Upper lobe of left lung (tissue), 6 donors: ENCODE results near the gene SORBS1. TPM values are rescaled to one million over a fixed set of nuclear protein-coding genes. Genes with fewer than 3 reads are reported as not detected.
A peak's percentile ranks its signal among the peaks of the same experiment; 100 is the strongest.

Experiments
- ATAC-seq, 2 donors: fragments of 200-7000 bp; cut with Tn5 transposase; one replicate each; pipeline ENCODE4 v1.9.1; 2022; ENCODE audit warnings: mild to moderate bottlenecking in 2 of 2, moderate library complexity in 2 of 2; ENCODE audit not compliant: low FRiP score in 2 of 2
- DNase-seq, 2 donors: peaks; one replicate each; pipeline ENCODE4 v3.0.0-alpha.2; 2019 to 2020
- H3K27ac ChIP-seq, 4 donors: fragments of 200-600 bp; sonication (generic); one replicate each; pipeline ENCODE4 v1.5.1; 2016 to 2019
- H3K27me3 ChIP-seq, 4 donors: fragments of 200-600 bp; sonication (generic); one replicate each; pipeline ENCODE4 v1.5.1; 2017 to 2019
- H3K36me3 ChIP-seq, 4 donors: fragments of 200-600 bp; sonication (generic); one replicate each; pipeline ENCODE4 v1.5.1; 2016 to 2019
- H3K4me1 ChIP-seq, 4 donors: fragments of 200-600 bp; sonication (generic); one replicate each; pipeline ENCODE4 v1.5.1; 2018 to 2019
- H3K4me3 ChIP-seq, 4 donors: fragments of 200-600 bp; sonication (generic); one replicate each; pipeline ENCODE4 v1.5.1; 2017 to 2019; ENCODE audit warnings: mild to moderate bottlenecking in 2 of 4, moderate library complexity in 1 of 4
- H3K9me3 ChIP-seq, 4 donors: fragments of 200-600 bp; sonication (generic); one replicate each; pipeline ENCODE4 v1.5.1; 2018 to 2019
- CTCF ChIP-seq, 6 experiments: fragments of 450-650 bp in 4 of 6; fragments of 200-600 bp in 2 of 6; sonication (generic) in 2 of 6; IDR thresholded peaks; one replicate each; pipeline ENCODE4 v1.5.1; 2016 to 2019; ENCODE audit warnings: antibody characterized with exemption in 6 of 6
- EP300 ChIP-seq, 4 donors: sonication (generic); formaldehyde crosslinking; IDR thresholded peaks; one replicate each; pipeline ENCODE4 v1.5.1; 2017; ENCODE audit warnings: antibody characterized with exemption in 4 of 4, control low read depth in 2 of 4
- POLR2A ChIP-seq, 4 donors: fragments of 450-650 bp; IDR thresholded peaks; one replicate each; pipeline ENCODE4 v1.5.1; 2016 to 2017; ENCODE audit warnings: antibody characterized with exemption in 4 of 4, mild to moderate bottlenecking in 2 of 4
- POLR2AphosphoS5 ChIP-seq, 2 donors: sonication (generic); formaldehyde crosslinking; IDR thresholded peaks; one replicate each; pipeline ENCODE4 v1.5.1; 2017; ENCODE audit warnings: antibody characterized with exemption in 2 of 2
- WGBS, 2 donors: methylation state at CpG; one replicate each; pipeline ENCODE4 v1.1.5; 2017 to 2018; 5-methylcytosine and 5-hydroxymethylcytosine counted together
- total RNA-seq, 6 donors: library from RNA; depleted of rRNA in 4 of 6; stranded (reverse); fragments of >200 nt in 4 of 6; gene quantifications; one replicate each; pipeline versions ENCODE4 v1.1.0 to v1.2.1, GENCODE V29; 2016 to 2021
- donor health status: DM: no; HTN: no; CAD: no; lungs with moderate emphysema.
- donor health status: DM: no; HTN: yes; CAD: no; lungs with severe emphysema.

The SORBS1 gene
- total RNA-seq, 6 donors from 2014 or later: 45.8 to 116 (median 71.7) TPM

- 88 to 100% methylated on average over 1 to 2 of the region's 2 CpGs for WGBS, 2 donors
- Histone ChIP-seq H3K27ac (peak overlapping the region; percentile 80 to 86 (median 83)), H3K27me3 (no peaks in the 10 kb centered on the region), H3K36me3 (no peaks in the 10 kb centered on the region), H3K9me3 (no peaks in the 10 kb centered on the region), H3K4me1 (peaks cover 55 to 74% (median 68%) of the 10 kb centered on the region in 4 donors), H3K4me3 (no peak overlapping the region)
- TF ChIP-seq EP300 (IDR thresholded peaks at IDR 0.05) (no peak), POLR2AphosphoS5 (IDR thresholded peaks at IDR 0.05) (no peak), POLR2A (IDR thresholded peaks at IDR 0.05) (no peak), CTCF (IDR thresholded peaks at IDR 0.05) (no peak)
- DNase-seq: no peak
- ATAC-seq: peak in 1 of 2 donors; percentile 40
Observed at GRCh38 chr10:95477175-95477520, 84.0 kb downstream of the SORBS1 start.

- peak overlapping the region; percentile 80 to 86 (median 83) for H3K27ac ChIP-seq
- H3K4me3 ChIP-seq: no peak overlapping the region
- H3K27me3 ChIP-seq: no peaks in the 10 kb centered on the region
- no peak for ATAC-seq
- no peaks in the 10 kb centered on the region for H3K36me3 ChIP-seq
- no peak for DNase-seq
- peaks cover 51 to 71% (median 63%) of the 10 kb centered on the region in 4 donors for H3K4me1 ChIP-seq
- TF ChIP-seq POLR2A (IDR thresholded peaks at IDR 0.05): no peak
- no peak for TF ChIP-seq CTCF (IDR thresholded peaks at IDR 0.05)
- TF ChIP-seq POLR2AphosphoS5 (IDR thresholded peaks at IDR 0.05): no peak
- no peaks in the 10 kb centered on the region for H3K9me3 ChIP-seq
- 79 to 86% methylated on average over 5 of the region's 5 CpGs for WGBS, 2 donors
Observed at GRCh38 chr10:95476469-95477174, 84.5 kb downstream of the SORBS1 start.

- Histone ChIP-seq H3K4me3 (no peak overlapping the region), H3K9me3 (no peaks in the 10 kb centered on the region), H3K27me3 (no peaks in the 10 kb centered on the region), H3K27ac (peak overlapping the region; percentile 80 to 86 (median 83)), H3K4me1 (peaks cover 46 to 71% (median 57%) of the 10 kb centered on the region in 4 donors), H3K36me3 (no peaks in the 10 kb centered on the region)
- 64 to 67% methylated on average over 8 of the region's 8 CpGs for WGBS, 2 donors
- no peak for DNase-seq
- ATAC-seq: no peak
- no peak for TF ChIP-seq POLR2AphosphoS5 (IDR thresholded peaks at IDR 0.05)
- TF ChIP-seq POLR2A (IDR thresholded peaks at IDR 0.05): no peak
- TF ChIP-seq CTCF (IDR thresholded peaks at IDR 0.05): no peak
- TF ChIP-seq EP300 (IDR thresholded peaks at IDR 0.05): no peak
Observed at GRCh38 chr10:95475827-95476468, 85.2 kb downstream of the SORBS1 start.

GRCh38 chr10:95475003-95475383, 86.2 kb downstream of the SORBS1 start:
- Histone ChIP-seq H3K9me3 (no peaks in the 10 kb centered on the region), H3K4me3 (no peak overlapping the region), H3K27ac (peak overlapping the region; percentile 80 to 86 (median 83)), H3K36me3 (no peaks in the 10 kb centered on the region), H3K4me1 (peaks cover 46 to 71% (median 55%) of the 10 kb centered on the region in 4 donors), H3K27me3 (no peaks in the 10 kb centered on the region)
- TF ChIP-seq EP300 (IDR thresholded peaks at IDR 0.05) (no peak), CTCF (IDR thresholded peaks at IDR 0.05) (no peak), POLR2AphosphoS5 (IDR thresholded peaks at IDR 0.05) (no peak), POLR2A (IDR thresholded peaks at IDR 0.05) (no peak)
- whole genome bisulfite sequencing, 2 donors: 75 to 100% methylated on average over 1 of the region's 1 CpG
- DNase-seq (no peak), ATAC-seq (no peak)
